Neural progenitor cell (in vitro differentiated cells): ENCODE data around the gene SMIM35. TPM values are rescaled to one million over a fixed set of nuclear protein-coding genes. Genes with fewer than 3 reads are reported as not detected.

Experiments
- DNase-seq: peaks from one replicate; pipeline ENCODE4 v3.0.0-alpha.2; 2016; ENCODE audit warnings: low spot score
- H2AFZ ChIP-seq: fragments of 200-600 bp; sonication (generic); replicated peaks from 2 replicates; pipeline ENCODE4 v1.6.1; 2016; ENCODE audit warnings: antibody characterized with exemption
- H3F3A ChIP-seq: fragments of 200-600 bp; sonication (generic); 2 replicates; pipeline ENCODE4 v1.6.1; 2016; ENCODE audit warnings: antibody characterized with exemption, low read depth
- H3K27ac ChIP-seq: fragments of 200-600 bp; sonication (generic); 2 replicates; pipeline ENCODE4 v1.5.1; 2016; ENCODE audit warnings: mild to moderate bottlenecking
- H3K27me3 ChIP-seq: fragments of 200-600 bp; sonication (generic); 2 replicates; pipeline ENCODE4 v1.6.1; 2016; ENCODE audit warnings: mild to moderate bottlenecking, moderate library complexity
- H3K36me3 ChIP-seq: fragments of 200-600 bp; sonication (generic); 2 replicates; pipeline ENCODE4 v1.5.1; 2016
- H3K4me1 ChIP-seq: fragments of 200-600 bp; sonication (generic); 2 replicates; pipeline ENCODE4 v1.6.1; 2016; ENCODE audit warnings: mixed run types
- H3K4me2 ChIP-seq: fragments of 200-600 bp; sonication (generic); 2 replicates; pipeline ENCODE4 v1.6.1; 2016
- H3K4me3 ChIP-seq: fragments of 200-600 bp; sonication (generic); 2 replicates; pipeline ENCODE4 v1.5.1; 2016
- H3K79me2 ChIP-seq: fragments of 200-600 bp; sonication (generic); 2 replicates; pipeline ENCODE4 v1.6.1; 2016; ENCODE audit warnings: low read depth
- H3K9ac ChIP-seq: fragments of 200-600 bp; sonication (generic); 2 replicates; pipeline ENCODE4 v1.6.1; 2016
- H3K9me3 ChIP-seq: fragments of 200-600 bp; sonication (generic); 2 replicates; pipeline ENCODE4 v1.5.1; 2016; ENCODE audit warnings: low read depth
- H4K20me1 ChIP-seq: fragments of 200-600 bp; sonication (generic); 2 replicates; pipeline ENCODE4 v1.6.1; 2016; ENCODE audit warnings: low read depth
- H3K27ac Mint-ChIP-seq: 3 replicates; pipeline ENCODE4 v1.8.0; 2021; ENCODE audit warnings: mixed read lengths
- H3K27me3 Mint-ChIP-seq: 2 replicates; pipeline ENCODE4 v1.8.0; 2022; ENCODE audit warnings: low read depth, mild to moderate bottlenecking, inconsistent platforms, moderate library complexity, mixed read lengths; ENCODE audit not compliant: insufficient read depth
- H3K36me3 Mint-ChIP-seq: 3 replicates; pipeline ENCODE4 v1.8.0; 2021; ENCODE audit warnings: mixed read lengths
- H3K4me1 Mint-ChIP-seq: 3 replicates; pipeline ENCODE4 v1.8.0; 2021; ENCODE audit warnings: mixed read lengths
- H3K4me3 Mint-ChIP-seq: 3 replicates; pipeline ENCODE4 v1.8.0; 2021; ENCODE audit warnings: mild to moderate bottlenecking, moderate library complexity, mixed read lengths
- H3K9me3 Mint-ChIP-seq: 3 replicates; pipeline ENCODE4 v1.8.0; 2020; ENCODE audit warnings: mixed read lengths
- EZH2 ChIP-seq: fragments of 200-600 bp; sonication (generic); IDR thresholded peaks from 2 replicates; pipeline ENCODE4 v1.6.1; 2017; ENCODE audit warnings: antibody characterized with exemption, mild to moderate bottlenecking, moderate library complexity
- EZH2phosphoT487 ChIP-seq: fragments of 200-600 bp; sonication (generic); IDR thresholded peaks from 2 replicates; pipeline ENCODE4 v1.6.1; 2017; ENCODE audit warnings: antibody characterized with exemption
- total RNA-seq: library from RNA; depleted of rRNA; stranded (reverse); fragments of >200 nt; gene quantifications from 2 replicates; pipeline ENCODE4 v1.2.3, GENCODE V29; 2015; ENCODE audit warnings: low replicate concordance
- TF ChIP-seq, protein P1 (sequence below): fragments of 200-600 bp; sonication (generic); IDR thresholded peaks from 2 replicates; pipeline ENCODE4 v1.5.1; 2017; ENCODE audit warnings: antibody characterized with exemption, mild to moderate bottlenecking

Gene SMIM35
- total RNA-seq, 1 donor from 2014 or later, result not detected

DNA sequence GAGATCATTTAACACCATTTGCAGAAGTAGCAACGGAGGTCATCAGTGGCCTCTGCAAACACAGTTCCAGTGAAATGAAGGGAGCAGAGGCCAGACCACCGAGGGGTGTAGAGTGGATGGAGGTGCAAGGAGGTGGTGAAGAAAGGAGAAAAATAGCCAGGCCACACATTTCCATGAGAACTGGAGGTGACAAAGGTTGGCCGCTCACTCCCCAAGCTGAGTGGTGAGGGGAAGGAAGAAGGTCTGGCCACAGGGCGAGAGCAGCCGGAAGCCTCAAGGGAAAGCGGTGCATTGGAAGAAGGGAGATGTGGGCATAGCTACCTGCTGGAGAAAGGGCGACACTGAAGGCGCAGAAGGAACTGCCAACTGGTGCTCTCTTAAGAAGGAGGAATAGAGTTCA, 30.0 kb downstream of the SMIM35 start:
- no peaks in the 10 kb centered on the region for H3K9me3 ChIP-seq
- Mint-ChIP-seq H3K9me3 (no peaks in the 10 kb centered on the region), H3K36me3 (no peaks in the 10 kb centered on the region), H3K27me3 (peaks cover 8% of the 10 kb centered on the region), H3K4me1 (peaks cover 7% of the 10 kb centered on the region), H3K27ac (no peak overlapping the region), H3K4me3 (no peak overlapping the region)
- H3K9ac ChIP-seq, result no peak overlapping the region
- TF ChIP-seq EZH2phosphoT487, result no peak
- TF ChIP-seq, protein P1, sequence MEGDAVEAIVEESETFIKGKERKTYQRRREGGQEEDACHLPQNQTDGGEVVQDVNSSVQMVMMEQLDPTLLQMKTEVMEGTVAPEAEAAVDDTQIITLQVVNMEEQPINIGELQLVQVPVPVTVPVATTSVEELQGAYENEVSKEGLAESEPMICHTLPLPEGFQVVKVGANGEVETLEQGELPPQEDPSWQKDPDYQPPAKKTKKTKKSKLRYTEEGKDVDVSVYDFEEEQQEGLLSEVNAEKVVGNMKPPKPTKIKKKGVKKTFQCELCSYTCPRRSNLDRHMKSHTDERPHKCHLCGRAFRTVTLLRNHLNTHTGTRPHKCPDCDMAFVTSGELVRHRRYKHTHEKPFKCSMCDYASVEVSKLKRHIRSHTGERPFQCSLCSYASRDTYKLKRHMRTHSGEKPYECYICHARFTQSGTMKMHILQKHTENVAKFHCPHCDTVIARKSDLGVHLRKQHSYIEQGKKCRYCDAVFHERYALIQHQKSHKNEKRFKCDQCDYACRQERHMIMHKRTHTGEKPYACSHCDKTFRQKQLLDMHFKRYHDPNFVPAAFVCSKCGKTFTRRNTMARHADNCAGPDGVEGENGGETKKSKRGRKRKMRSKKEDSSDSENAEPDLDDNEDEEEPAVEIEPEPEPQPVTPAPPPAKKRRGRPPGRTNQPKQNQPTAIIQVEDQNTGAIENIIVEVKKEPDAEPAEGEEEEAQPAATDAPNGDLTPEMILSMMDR, result no peak
- no peak for TF ChIP-seq EZH2
- H4K20me1 ChIP-seq, result no peaks in the 10 kb centered on the region
- H3K4me1 ChIP-seq, result peaks cover 6% of the 10 kb centered on the region
- no peaks in the 10 kb centered on the region for H3K27me3 ChIP-seq
- no peaks in the 10 kb centered on the region for H3K79me2 ChIP-seq
- no peaks in the 10 kb centered on the region for H3F3A ChIP-seq
- H2AFZ ChIP-seq, result no peak overlapping the region
- no peak overlapping the region for H3K27ac ChIP-seq
- no peak overlapping the region for H3K4me2 ChIP-seq
- no peak for DNase-seq
- no peak overlapping the region for H3K4me3 ChIP-seq
- no peaks in the 10 kb centered on the region for H3K36me3 ChIP-seq

DNA sequence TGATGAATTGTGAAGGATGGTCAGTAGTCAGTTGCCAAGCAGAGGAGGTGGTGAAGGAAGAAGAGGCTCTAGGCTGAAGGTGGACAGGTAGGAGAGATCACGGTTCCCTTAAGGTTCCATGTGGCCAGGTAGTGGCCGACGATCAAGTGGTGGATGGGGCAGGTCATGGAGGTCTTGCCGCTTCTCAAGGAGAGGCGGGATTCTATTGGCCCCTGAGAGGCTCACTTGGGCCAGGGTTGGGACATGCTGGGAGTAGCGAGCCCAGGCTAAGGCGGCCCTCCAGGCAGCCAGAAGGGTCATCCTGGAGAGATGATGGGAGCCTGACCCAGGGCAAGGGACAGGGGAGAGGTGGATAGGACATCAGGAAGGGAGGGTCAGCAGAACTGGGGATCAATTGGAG, 30.8 kb downstream of the SMIM35 start:
- TF ChIP-seq EZH2, result no peak
- no peak for TF ChIP-seq EZH2phosphoT487
- TF ChIP-seq, protein P1, result no peak
- H3K4me3 ChIP-seq, result no peak overlapping the region
- Mint-ChIP-seq H3K4me1 (peaks cover 7% of the 10 kb centered on the region), H3K27me3 (peaks cover 4% of the 10 kb centered on the region), H3K27ac (no peak overlapping the region), H3K4me3 (no peak overlapping the region), H3K36me3 (no peaks in the 10 kb centered on the region), H3K9me3 (no peaks in the 10 kb centered on the region)
- no peaks in the 10 kb centered on the region for H3F3A ChIP-seq
- no peaks in the 10 kb centered on the region for H3K79me2 ChIP-seq
- H3K36me3 ChIP-seq, result no peaks in the 10 kb centered on the region
- no peak overlapping the region for H3K4me2 ChIP-seq
- no peaks in the 10 kb centered on the region for H3K27me3 ChIP-seq
- no peak overlapping the region for H2AFZ ChIP-seq
- no peak overlapping the region for H3K27ac ChIP-seq
- no peak overlapping the region for H3K9ac ChIP-seq
- H3K9me3 ChIP-seq, result no peaks in the 10 kb centered on the region
- no peaks in the 10 kb centered on the region for H4K20me1 ChIP-seq
- H3K4me1 ChIP-seq, result peaks cover 6% of the 10 kb centered on the region
- DNase-seq, result no peak

DNA sequence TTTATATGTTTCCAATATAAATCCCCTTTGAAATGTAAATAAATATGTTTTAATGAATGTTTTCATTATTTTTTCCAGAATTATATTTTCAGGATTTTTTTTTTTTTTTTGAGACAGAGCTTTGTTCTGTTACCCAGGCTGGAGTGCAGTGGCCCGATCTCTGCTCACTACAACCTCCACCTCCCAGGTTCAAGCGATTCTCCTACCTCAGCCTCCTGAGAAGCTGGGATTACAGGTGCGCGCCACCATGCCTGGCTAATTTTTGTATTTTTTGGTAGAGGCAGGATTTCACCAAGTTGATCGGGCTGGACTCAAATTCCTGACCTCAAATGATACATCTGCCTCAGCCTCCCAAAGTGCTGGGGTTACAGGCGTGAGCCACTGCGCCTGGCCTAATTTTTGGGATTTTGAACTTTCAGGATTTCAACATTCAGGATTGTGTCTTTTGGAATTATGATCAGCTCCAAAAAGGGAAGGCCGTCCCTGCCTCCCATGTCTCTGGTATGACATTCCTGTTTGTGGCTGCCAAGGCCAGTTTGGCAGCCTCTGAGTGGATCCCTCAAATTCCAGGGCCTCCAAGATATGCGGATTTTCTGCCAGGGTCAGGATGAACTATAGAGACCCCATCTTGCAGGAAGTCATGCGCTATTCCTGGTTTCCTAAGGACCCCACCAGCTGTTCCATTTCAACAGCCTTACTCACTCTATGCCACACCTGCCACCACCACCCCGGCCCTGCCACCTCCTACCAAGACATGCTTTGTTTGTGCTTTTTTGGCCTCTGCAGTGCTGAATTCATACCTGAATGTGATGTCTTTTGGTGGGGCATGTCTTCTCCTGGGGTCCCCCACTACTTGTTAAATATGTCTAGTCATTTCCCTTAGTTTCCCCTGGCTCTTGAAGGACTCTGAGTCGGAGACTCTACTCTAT, 31.8 kb downstream of the SMIM35 start:
- no peak for DNase-seq
- Histone ChIP-seq H3F3A (no peaks in the 10 kb centered on the region), H3K79me2 (no peaks in the 10 kb centered on the region), H4K20me1 (no peaks in the 10 kb centered on the region), H3K4me3 (no peak overlapping the region), H3K4me1 (peaks cover 6% of the 10 kb centered on the region), H2AFZ (no peak overlapping the region), H3K9me3 (no peaks in the 10 kb centered on the region), H3K36me3 (no peaks in the 10 kb centered on the region), H3K27me3 (no peaks in the 10 kb centered on the region), H3K4me2 (no peak overlapping the region), H3K27ac (no peak overlapping the region), H3K9ac (no peak overlapping the region)
- Mint-ChIP-seq H3K27me3 (peaks cover 4% of the 10 kb centered on the region), H3K27ac (no peak overlapping the region), H3K9me3 (no peaks in the 10 kb centered on the region), H3K4me3 (no peak overlapping the region), H3K4me1 (peaks cover 7% of the 10 kb centered on the region), H3K36me3 (no peaks in the 10 kb centered on the region)
- TF ChIP-seq, protein P1, result no peak
- no peak for TF ChIP-seq EZH2
- TF ChIP-seq EZH2phosphoT487, result no peak
